ENCODE measurements around the gene CACNA1B. TPM values are rescaled to one million over a fixed set of nuclear protein-coding genes. Genes with fewer than 3 reads are reported as not detected.

The CACNA1B gene
- total RNA-seq, 1 experiment from 2014 or later: 7.8 TPM

DNA sequence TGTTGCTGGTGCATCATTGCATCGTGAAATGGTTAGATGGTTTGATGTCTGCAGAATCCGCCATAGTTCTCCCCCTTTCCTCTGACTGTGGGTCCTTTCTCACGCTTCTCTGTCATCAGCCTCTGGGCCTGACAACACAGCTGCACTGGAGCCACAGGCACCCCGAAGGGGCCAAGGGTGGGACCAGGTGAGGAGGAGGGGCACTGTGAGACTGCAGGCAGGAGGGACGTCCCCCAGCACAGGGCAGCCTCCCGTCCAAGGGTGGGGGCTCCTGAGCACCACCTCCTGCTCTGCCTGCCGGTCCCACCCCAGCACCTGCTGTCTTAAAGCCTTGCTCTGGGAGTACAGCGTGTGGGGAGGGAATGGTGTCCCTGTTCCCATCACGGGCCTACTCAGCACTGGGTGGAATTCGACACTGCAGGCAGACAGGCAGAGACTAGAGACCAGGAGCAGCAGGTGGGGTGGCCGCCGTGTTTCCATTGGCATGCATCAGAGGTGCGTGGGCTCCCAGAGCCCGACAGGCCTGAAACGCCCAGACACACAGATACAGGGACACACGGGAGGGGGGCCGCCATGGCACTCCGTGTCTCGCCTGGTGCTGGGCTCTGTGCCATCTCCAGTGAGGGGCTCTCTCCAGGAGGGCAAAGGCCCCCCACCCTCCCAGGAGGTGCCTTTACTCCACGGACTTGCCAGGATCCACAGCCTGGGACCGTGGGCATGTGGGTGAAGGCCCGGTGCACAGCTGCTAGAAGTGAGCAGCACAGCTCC is 15.0 kb downstream of the CACNA1B start:
- Histone ChIP-seq H4K5ac (ENCODE audit: insufficient read length, low read depth, low read length) (no peak overlapping the region), H2BK20ac (ENCODE audit: low read depth, low read length, poor library complexity, severe bottlenecking) (no peak overlapping the region), H3T11ph (ENCODE audit: low read length) (no peak overlapping the region), H3K4ac (ENCODE audit: low read depth, low read length) (no peak overlapping the region), H2BK12ac (ENCODE audit: insufficient read length, low read depth, low read length) (no peak overlapping the region), H3K79me1 (ENCODE audit: insufficient read depth, low read depth, low read length, poor library complexity, severe bottlenecking) (no peaks in the 10 kb centered on the region), H2AK5ac (ENCODE audit: insufficient read length, low read length) (no peak overlapping the region), H3K9ac (ENCODE audit: extremely low read depth, insufficient read length, low read length) (no peak overlapping the region), H3K23me2 (ENCODE audit: insufficient read length, low read depth, low read length, poor library complexity, severe bottlenecking) (no peaks in the 10 kb centered on the region), H3K79me2 (ENCODE audit: insufficient read depth, low read length) (no peaks in the 10 kb centered on the region), H4K8ac (replicated peaks; ENCODE audit: insufficient read length, low read depth, low read length) (no peak overlapping the region), H2BK5ac (ENCODE audit: insufficient read length, low read length) (no peak overlapping the region), H3K14ac (ENCODE audit: insufficient read depth, low read length) (no peak overlapping the region), H3K9me3 (ENCODE audit: control insufficient read depth, low read depth, low read length) (no peaks in the 10 kb centered on the region), H3K27me3 (ENCODE audit: insufficient read depth, low read length) (no peaks in the 10 kb centered on the region), H2AFZ (ENCODE audit: low read length) (no peak overlapping the region), H3K27ac (ENCODE audit: insufficient read length, low read depth, low read length) (no peak overlapping the region), H3K4me1 (ENCODE audit: insufficient read depth, low read length) (no peaks in the 10 kb centered on the region), H4K20me1 (ENCODE audit: control insufficient read depth, insufficient read depth, insufficient read length) (no peaks in the 10 kb centered on the region), H2BK15ac (ENCODE audit: low read depth, low read length) (no peak overlapping the region), H3K56ac (ENCODE audit: insufficient read length, low read depth, low read length) (no peak overlapping the region), H3K23ac (ENCODE audit: insufficient read length, low read depth, low read length) (no peak overlapping the region), H3K18ac (ENCODE audit: insufficient read length, low read depth, low read length) (no peak overlapping the region), H2BK120ac (ENCODE audit: low read depth, low read length, poor library complexity, severe bottlenecking) (no peak overlapping the region), H3K4me2 (ENCODE audit: insufficient read depth, insufficient read length, low read length) (no peak overlapping the region), H4K91ac (ENCODE audit: insufficient read length, low read depth, low read length) (no peak overlapping the region)
- DNase-seq: no peak
- Mint-ChIP-seq H3K4me1 (peaks cover 0 to 3% of the 10 kb centered on the region in 2 experiments; a peak in 1 of 4 replicates), H3K27ac (no peak overlapping the region), H3K36me3 (ENCODE audit: insufficient read depth in 1 of 3, low read depth in 3 of 3) (no peaks in the 10 kb centered on the region), H3K4me3 (no peak overlapping the region; a peak in 1 of 5 replicates), H3K9me3 (no peaks in the 10 kb centered on the region; a peak in 1 of 5 replicates), H3K27me3 (ENCODE audit: low read depth) (no peaks in the 10 kb centered on the region)
- TF ChIP-seq, protein P1, sequence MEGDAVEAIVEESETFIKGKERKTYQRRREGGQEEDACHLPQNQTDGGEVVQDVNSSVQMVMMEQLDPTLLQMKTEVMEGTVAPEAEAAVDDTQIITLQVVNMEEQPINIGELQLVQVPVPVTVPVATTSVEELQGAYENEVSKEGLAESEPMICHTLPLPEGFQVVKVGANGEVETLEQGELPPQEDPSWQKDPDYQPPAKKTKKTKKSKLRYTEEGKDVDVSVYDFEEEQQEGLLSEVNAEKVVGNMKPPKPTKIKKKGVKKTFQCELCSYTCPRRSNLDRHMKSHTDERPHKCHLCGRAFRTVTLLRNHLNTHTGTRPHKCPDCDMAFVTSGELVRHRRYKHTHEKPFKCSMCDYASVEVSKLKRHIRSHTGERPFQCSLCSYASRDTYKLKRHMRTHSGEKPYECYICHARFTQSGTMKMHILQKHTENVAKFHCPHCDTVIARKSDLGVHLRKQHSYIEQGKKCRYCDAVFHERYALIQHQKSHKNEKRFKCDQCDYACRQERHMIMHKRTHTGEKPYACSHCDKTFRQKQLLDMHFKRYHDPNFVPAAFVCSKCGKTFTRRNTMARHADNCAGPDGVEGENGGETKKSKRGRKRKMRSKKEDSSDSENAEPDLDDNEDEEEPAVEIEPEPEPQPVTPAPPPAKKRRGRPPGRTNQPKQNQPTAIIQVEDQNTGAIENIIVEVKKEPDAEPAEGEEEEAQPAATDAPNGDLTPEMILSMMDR (conservative IDR thresholded peaks at IDR 0.05): no peak
- no CpG with 5 or more reads among the region's 22 CpGs for WGBS (ENCODE audit: extremely low coverage, insufficient read length, low lambda C conversion rate)
